Hepatocyte (in vitro differentiated cells): Measurements from ENCODE around the gene CLCNKB.

Source experiments
- CTCF ChIP-seq: fragments of 200-600 bp; sonication (generic); IDR thresholded peaks from 2 replicates; pipeline ENCODE4 v1.5.1; 2016; ENCODE audit warnings: antibody characterized with exemption, mild to moderate bottlenecking; ENCODE audit not compliant: poor library complexity
- EZH2 ChIP-seq: fragments of 200-600 bp; sonication (generic); IDR thresholded peaks from 2 replicates; pipeline ENCODE4 v1.6.1; 2016; ENCODE audit warnings: antibody characterized with exemption, mild to moderate bottlenecking, borderline replicate concordance

GRCh38 chr1:16094453-16095158 is 51.0 kb downstream of the CLCNKB start:
- TF ChIP-seq EZH2 (no peak), CTCF (no peak)
